Adrenal gland (tissue), 12 donors: ENCODE results near the gene ANAPC2. TPM values are rescaled to one million over a fixed set of nuclear protein-coding genes. Genes with fewer than 3 reads are reported as not detected.

Experiments used
- DNase-seq, 7 donors: peaks; one replicate each; pipeline ENCODE4 v3.0.0-alpha.2; 2019 to 2020
- H3K27ac ChIP-seq, 5 donors: fragments of 200-600 bp; sonication (generic) in 4 of 5; 1 replicate in 3 of 5; 2 replicates in 2 of 5; pipeline versions ENCODE4 v1.5.1 to v1.8.0; 2016 to 2020; ENCODE audit warnings: mild to moderate bottlenecking in 1 of 5
- H3K27me3 ChIP-seq: fragments of 200-600 bp; 2 replicates; pipeline ENCODE4 v1.8.0; 2021
- H3K36me3 ChIP-seq, 2 donors: fragments of 200-600 bp; replicated peaks in 1 of 2; 1 replicate in 1 of 2; 2 replicates in 1 of 2; pipeline versions ENCODE4 v1.5.1 to v1.8.0; 2018 to 2022
- H3K4me1 ChIP-seq, 2 donors: fragments of 200-600 bp; replicated peaks in 1 of 2; 1 replicate in 1 of 2; 2 replicates in 1 of 2; pipeline versions ENCODE4 v1.5.1 to v1.8.0; 2018 to 2021
- H3K4me3 ChIP-seq, 4 donors: fragments of 200-600 bp; sonication (generic) in 3 of 4; one replicate each; pipeline ENCODE4 v1.5.1; 2016 to 2018
- H3K9me3 ChIP-seq, 3 donors: fragments of 200-600 bp; sonication (generic) in 1 of 3; replicated peaks in 1 of 3; 1 replicate in 2 of 3; 2 replicates in 1 of 3; pipeline versions ENCODE4 v1.5.1 to v1.8.0; 2016 to 2021
- POLR2A ChIP-seq, 2 donors: fragments of 450-650 bp; IDR thresholded peaks; one replicate each; pipeline ENCODE4 v1.6.1; 2017; ENCODE audit warnings: antibody characterized with exemption in 2 of 2, mild to moderate bottlenecking in 2 of 2, moderate library complexity in 1 of 2
- WGBS, 4 donors: extraction: QIAGEN DNeasy Blood & Tissue Kit in 2 of 4; methylation state at CpG; one replicate each; pipeline versions ENCODE4 v1.1.5 to v1.1.7; 2013 to 2017; 5-methylcytosine and 5-hydroxymethylcytosine counted together
- intact Hi-C, 2 donors: fragments of 100-400 bp; cut with DNase I; formaldehyde crosslinking; loops; one replicate each; pipeline versions ENCODE4 v1.14.1 to v1.15.0; 2022 to 2023
- polyA plus RNA-seq, 3 donors: library from polyadenylated mRNA; stranded (reverse); fragments of 200-250 nt in 2 of 3; fragments of 350-450 nt in 1 of 3; fragmentation: Illumina TruSeq in 1 of 3; extraction: RNeasy Lipid Tissue Mini Kit (QIAGEN cat#74804) in 1 of 3; gene quantifications; one replicate each; pipeline ENCODE4 v1.2.3, GENCODE V29; 2013 to 2014
- total RNA-seq, 9 donors: library from RNA; depleted of rRNA in 4 of 9; stranded (reverse); fragments of >200 nt in 4 of 9; fragments of 120-200 nt in 1 of 9; fragmentation: NEBNext Ultra II Directional in 1 of 9; extraction: Animal tissue kit (Norgen Biotek cat#: 25700) in 1 of 9; gene quantifications; one replicate each; pipeline versions ENCODE4 v1.1.0 to v1.2.4, GENCODE V29; 2013 to 2023
- TF ChIP-seq, protein P1 (sequence below), 6 experiments: fragments of 450-650 bp in 4 of 6; fragments of 200-600 bp in 2 of 6; sonication (generic) in 1 of 6; IDR thresholded peaks; 1 replicate in 5 of 6; 2 replicates in 1 of 6; pipeline versions ENCODE4 v1.5.1 to v1.8.0; 2016 to 2021; ENCODE audit warnings: antibody characterized with exemption in 6 of 6, mild to moderate bottlenecking in 2 of 6, moderate library complexity in 1 of 6
- donor health status: healthy with polysubstance abuse.
- donor health status: Bipolar disorder and iron deficiency.
- donor health status: DM: yes; HTN: yes; CAD: no.
- donor health status: DM: no; HTN: no; CAD: no.
- donor health status: DM: no; HTN: no; CAD: no.
- donor health status: DM: yes; HTN: yes; CAD: no.

The ANAPC2 gene
- total and polyA plus RNA-seq, 12 donors = 7.1 to 162 (median 32.0) TPM

DNA sequence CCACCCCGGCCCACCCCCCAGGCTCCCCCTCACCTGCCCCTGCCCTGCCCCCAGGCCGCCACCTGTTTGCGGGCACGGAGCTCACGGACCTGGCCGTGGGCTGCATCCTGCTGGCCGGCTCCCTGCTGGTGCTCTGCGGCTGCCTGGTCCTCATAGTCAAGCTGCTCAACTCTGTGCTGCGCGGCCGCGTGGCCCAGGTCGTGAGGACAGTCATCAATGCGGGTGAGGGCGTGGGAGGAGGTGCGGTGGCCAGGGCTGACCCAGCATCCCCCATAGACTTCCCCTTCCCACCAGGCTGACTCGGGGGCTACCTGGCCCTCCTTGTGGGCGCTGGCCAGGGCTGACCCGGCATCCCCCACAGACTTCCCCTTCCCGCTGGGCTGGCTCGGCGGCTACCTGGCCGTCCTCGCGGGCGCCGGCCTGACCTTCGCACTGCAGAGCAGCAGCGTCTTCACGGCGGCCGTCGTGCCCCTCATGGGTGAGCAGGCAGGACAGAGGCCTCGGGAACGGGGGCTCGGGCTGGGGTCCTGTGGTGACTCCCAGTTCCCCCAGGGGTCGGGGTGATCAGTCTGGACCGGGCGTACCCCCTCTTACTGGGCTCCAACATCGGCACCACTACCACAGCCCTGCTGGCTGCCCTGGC, 45.8 kb upstream of the ANAPC2 start:
- Histone ChIP-seq H3K36me3 (no peaks in the 10 kb centered on the region), H3K4me1 (peaks cover 0 to 14% of the 10 kb centered on the region in 2 donors), H3K4me3 (no peak overlapping the region), H3K9me3 (no peaks in the 10 kb centered on the region), H3K27me3 (peaks cover 41% of the 10 kb centered on the region), H3K27ac (no peak overlapping the region)
- DNase-seq = no peak
- TF ChIP-seq, protein P1, sequence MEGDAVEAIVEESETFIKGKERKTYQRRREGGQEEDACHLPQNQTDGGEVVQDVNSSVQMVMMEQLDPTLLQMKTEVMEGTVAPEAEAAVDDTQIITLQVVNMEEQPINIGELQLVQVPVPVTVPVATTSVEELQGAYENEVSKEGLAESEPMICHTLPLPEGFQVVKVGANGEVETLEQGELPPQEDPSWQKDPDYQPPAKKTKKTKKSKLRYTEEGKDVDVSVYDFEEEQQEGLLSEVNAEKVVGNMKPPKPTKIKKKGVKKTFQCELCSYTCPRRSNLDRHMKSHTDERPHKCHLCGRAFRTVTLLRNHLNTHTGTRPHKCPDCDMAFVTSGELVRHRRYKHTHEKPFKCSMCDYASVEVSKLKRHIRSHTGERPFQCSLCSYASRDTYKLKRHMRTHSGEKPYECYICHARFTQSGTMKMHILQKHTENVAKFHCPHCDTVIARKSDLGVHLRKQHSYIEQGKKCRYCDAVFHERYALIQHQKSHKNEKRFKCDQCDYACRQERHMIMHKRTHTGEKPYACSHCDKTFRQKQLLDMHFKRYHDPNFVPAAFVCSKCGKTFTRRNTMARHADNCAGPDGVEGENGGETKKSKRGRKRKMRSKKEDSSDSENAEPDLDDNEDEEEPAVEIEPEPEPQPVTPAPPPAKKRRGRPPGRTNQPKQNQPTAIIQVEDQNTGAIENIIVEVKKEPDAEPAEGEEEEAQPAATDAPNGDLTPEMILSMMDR (IDR thresholded peaks at IDR 0.05) = no peak
- no peak for TF ChIP-seq POLR2A (IDR thresholded peaks at IDR 0.05)
- 41 to 49% (median 44%) methylated on average over 11 to 40 of the region's 40 CpGs for WGBS, 4 donors
- intact Hi-C loops = loop anchor here in 1 of 2 donors (10.0 kb wide), 1 partner anchor 449 kb away; no protein-coding TSS in a partner anchor

DNA sequence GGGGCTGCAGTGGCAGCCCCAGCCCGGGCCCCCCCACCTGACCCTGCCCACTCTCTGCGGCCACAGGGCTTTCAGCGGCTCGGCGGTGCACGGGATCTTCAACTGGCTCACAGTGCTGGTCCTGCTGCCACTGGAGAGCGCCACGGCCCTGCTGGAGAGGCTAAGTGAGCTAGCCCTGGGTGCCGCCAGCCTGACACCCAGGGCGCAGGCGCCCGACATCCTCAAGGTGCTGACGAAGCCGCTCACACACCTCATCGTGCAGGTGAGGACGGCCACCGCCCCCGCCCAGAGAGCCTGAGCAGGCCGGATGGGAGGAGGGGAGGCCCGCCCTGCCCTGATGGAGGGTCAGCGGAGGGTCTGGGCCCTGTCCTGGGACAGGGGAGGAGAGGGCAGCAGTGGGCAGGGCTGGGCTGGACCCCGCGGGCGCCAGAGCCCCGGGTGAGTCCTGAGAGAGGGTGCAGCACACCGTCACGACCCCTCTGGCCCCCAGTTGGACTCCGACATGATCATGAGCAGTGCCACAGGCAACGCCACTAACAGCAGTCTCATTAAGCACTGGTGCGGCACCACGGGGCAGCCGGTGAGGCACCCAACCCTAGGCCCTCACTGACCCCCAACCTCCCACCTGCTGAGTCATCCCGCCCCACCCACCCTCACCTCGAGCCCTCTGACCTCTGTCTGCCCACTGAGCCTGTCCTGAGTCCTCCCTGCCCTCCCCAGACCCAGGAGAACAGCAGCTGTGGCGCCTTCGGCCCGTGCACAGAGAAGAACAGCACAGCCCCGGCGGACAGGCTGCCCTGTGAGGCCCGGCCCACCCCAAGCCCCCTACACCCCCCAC, 45.0 kb upstream of the ANAPC2 start:
- H3K4me1 ChIP-seq = peaks cover 0 to 6% of the 10 kb centered on the region in 2 donors
- no peak overlapping the region for H3K27ac ChIP-seq
- 64 to 76% (median 69%) methylated on average over 5 to 40 of the region's 40 CpGs for WGBS, 4 donors
- intact Hi-C loops = loop anchor here in 1 of 2 donors (10.0 kb wide), 1 partner anchor 449 kb away; no protein-coding TSS in a partner anchor
- no peaks in the 10 kb centered on the region for H3K36me3 ChIP-seq
- no peak for TF ChIP-seq POLR2A (IDR thresholded peaks at IDR 0.05)
- TF ChIP-seq, protein P1 (IDR thresholded peaks at IDR 0.05) = no peak
- no peak for DNase-seq
- peaks cover 48% of the 10 kb centered on the region for H3K27me3 ChIP-seq
- H3K4me3 ChIP-seq = no peak overlapping the region
- no peaks in the 10 kb centered on the region for H3K9me3 ChIP-seq

DNA sequence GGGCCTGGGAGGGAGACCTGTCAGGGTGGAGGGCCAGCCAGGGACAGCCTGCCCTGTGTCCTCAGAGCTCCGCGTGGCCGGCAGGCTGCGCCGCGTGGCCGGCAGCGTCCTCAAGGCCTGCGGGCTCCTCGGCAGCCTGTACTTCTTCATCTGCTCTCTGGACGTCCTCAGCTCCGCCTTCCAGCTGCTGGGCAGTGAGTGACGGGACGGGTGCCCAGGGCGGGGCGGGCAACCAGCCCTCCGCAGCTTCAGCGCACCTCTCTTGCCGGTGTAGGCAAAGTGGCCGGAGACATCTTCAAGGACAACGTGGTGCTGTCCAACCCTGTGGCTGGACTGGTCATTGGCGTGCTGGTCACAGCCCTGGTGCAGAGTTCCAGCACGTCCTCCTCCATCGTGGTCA, 44.1 kb upstream of the ANAPC2 start:
- H3K36me3 ChIP-seq = no peaks in the 10 kb centered on the region
- no peak for DNase-seq
- H3K27ac ChIP-seq = no peak overlapping the region
- H3K27me3 ChIP-seq = peaks cover 50% of the 10 kb centered on the region
- peaks cover 0 to 6% of the 10 kb centered on the region in 2 donors for H3K4me1 ChIP-seq
- intact Hi-C loops = loop anchor here in 1 of 2 donors (10.0 kb wide), 1 partner anchor 448 kb away; no protein-coding TSS in a partner anchor
- no peaks in the 10 kb centered on the region for H3K9me3 ChIP-seq
- H3K4me3 ChIP-seq = no peak overlapping the region
- TF ChIP-seq POLR2A (IDR thresholded peaks at IDR 0.05) = no peak
- TF ChIP-seq, protein P1 (IDR thresholded peaks at IDR 0.05) = no peak
- 56 to 80% (median 69%) methylated on average over 5 to 24 of the region's 24 CpGs for WGBS, 4 donors

DNA sequence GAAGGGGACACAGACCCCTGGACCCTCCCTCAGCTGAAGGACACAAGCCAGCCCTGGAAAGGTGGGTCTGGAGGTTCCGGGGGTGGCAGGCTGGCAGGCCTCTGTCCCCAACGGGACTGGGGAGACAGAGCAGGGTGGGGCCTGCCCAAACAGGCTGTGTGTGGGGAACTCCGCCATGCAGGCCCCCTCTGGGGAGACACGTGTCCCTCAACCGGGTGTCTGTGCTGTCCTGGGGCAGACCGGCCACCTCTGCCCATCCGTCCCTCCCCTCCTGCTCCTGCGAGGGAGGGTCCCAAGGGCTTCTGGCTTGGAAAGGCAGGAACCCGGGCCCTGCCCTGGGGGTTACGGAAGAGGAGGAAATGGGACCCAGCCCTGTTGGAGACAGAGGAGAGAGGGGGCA, 43.7 kb upstream of the ANAPC2 start:
- peaks cover 50% of the 10 kb centered on the region for H3K27me3 ChIP-seq
- H3K36me3 ChIP-seq = no peaks in the 10 kb centered on the region
- H3K4me1 ChIP-seq = peaks cover 0 to 6% of the 10 kb centered on the region in 2 donors
- no peaks in the 10 kb centered on the region for H3K9me3 ChIP-seq
- no peak overlapping the region for H3K4me3 ChIP-seq
- no peak for DNase-seq
- 63 to 73% (median 68%) methylated on average over 3 to 10 of the region's 10 CpGs for WGBS, 4 donors
- H3K27ac ChIP-seq = no peak overlapping the region
- TF ChIP-seq POLR2A (IDR thresholded peaks at IDR 0.05) = no peak
- TF ChIP-seq, protein P1 (IDR thresholded peaks at IDR 0.05) = no peak
- intact Hi-C loops = loop anchor here in 1 of 2 donors (10.0 kb wide), 1 partner anchor 447 kb away; no protein-coding TSS in a partner anchor
